Kidney (tissue), 14 donors: ENCODE data around the gene ZFP36. TPM values are rescaled to one million over a fixed set of nuclear protein-coding genes. Genes with fewer than 3 reads are reported as not detected.

Source experiments
- DNase-seq, 5 donors: peaks; one replicate each; pipeline ENCODE4 v3.0.0-alpha.2; 2013 to 2020
- FAIRE-seq: peaks from 2 replicates; lab custom pipeline; 2012; peaks lifted over from hg19 to GRCh38; lab: Jason Lieb, UNC
- H3K27ac ChIP-seq, 2 donors: one replicate each; pipeline ENCODE4 v1.7.0; 2013; ENCODE audit warnings: low read depth in 2 of 2, low read length in 2 of 2, inconsistent platforms in 1 of 2
- H3K27me3 ChIP-seq: one replicate; pipeline ENCODE4 v1.7.1; 2013; ENCODE audit warnings: low read length, inconsistent platforms; ENCODE audit not compliant: control insufficient read depth, insufficient read depth
- H3K36me3 ChIP-seq, 3 donors: one replicate each; pipeline versions ENCODE4 v1.7.0 to v1.7.1; 2013; ENCODE audit warnings: low read length in 3 of 3, control low read depth in 1 of 3, inconsistent platforms in 1 of 3; ENCODE audit not compliant: insufficient read depth in 3 of 3, control insufficient read depth in 2 of 3
- H3K4me1 ChIP-seq, 3 donors: one replicate each; pipeline versions ENCODE4 v1.7.0 to v1.7.1; 2013; ENCODE audit warnings: low read length in 3 of 3, inconsistent platforms in 1 of 3, low read depth in 1 of 3; ENCODE audit not compliant: control insufficient read depth in 2 of 3, insufficient read depth in 2 of 3
- H3K4me3 ChIP-seq, 3 donors: one replicate each; pipeline versions ENCODE4 v1.7.0 to v1.8.1; 2013; ENCODE audit warnings: low read length in 3 of 3, control low read depth in 1 of 3, inconsistent platforms in 1 of 3
- H3K9ac ChIP-seq, 3 donors: one replicate each; pipeline versions ENCODE4 v1.7.0 to v1.7.1; 2013; ENCODE audit warnings: low read length in 3 of 3, control low read depth in 1 of 3, inconsistent platforms in 1 of 3
- H3K9me3 ChIP-seq, 3 donors: one replicate each; pipeline versions ENCODE4 v1.7.0 to v1.7.1; 2013; ENCODE audit warnings: low read length in 3 of 3, control low read depth in 1 of 3, inconsistent platforms in 1 of 3; ENCODE audit not compliant: control insufficient read depth in 2 of 3, insufficient read depth in 1 of 3
- intact Hi-C: fragments of 100-400 bp; cut with DNase I; formaldehyde crosslinking; loops from one replicate; pipeline ENCODE4 v1.11.1; 2022
- polyA plus RNA-seq: library from polyadenylated mRNA; stranded (reverse); fragments of 350-450 nt; fragmentation: Illumina TruSeq; extraction: RNeasy Lipid Tissue Mini Kit (QIAGEN cat#74804); gene quantifications from one replicate; pipeline ENCODE4 v1.2.3, GENCODE V29; 2014; ENCODE audit warnings: low read depth, low replicate concordance; ENCODE audit not compliant: insufficient read depth
- total RNA-seq: library from RNA; stranded (reverse); fragmentation: NEBNext Ultra II Directional; extraction: Animal tissue kit (Norgen Biotek cat#: 25700); gene quantifications from one replicate; pipeline ENCODE4 v1.2.1, GENCODE V29; 2021
- TF ChIP-seq, protein P1 (sequence below): IDR thresholded peaks from 3 replicates; pipeline ENCODE4 v1.5.1; 2012; ENCODE audit warnings: mild to moderate bottlenecking, moderate library complexity, borderline replicate concordance; ENCODE audit not compliant: insufficient read depth; ENCODE audit errors: extremely low read depth
- donor health status: control.
- donor health status: control.
- donor health status: control.
- donor health status: control.
- donor health status: control.
- donor health status: DM: yes; HTN: yes; CAD: no.
- donor health status: Normal renal cell carcinoma (clear cell type).

The ZFP36 gene
- total and polyA plus RNA-seq, 2 donors from 2014 or later, result 87.9 to 132 TPM

GRCh38 chr19:39362682-39363657 lies 43.7 kb upstream of the ZFP36 start:
- DNase-seq (no peak), FAIRE-seq (no peak)
- peak overlapping the region in 1 of 3 donors; percentile 15 for H3K9ac ChIP-seq
- H3K4me1 ChIP-seq, result peaks cover 0 to 19% (median 17%) of the 10 kb centered on the region in 3 donors
- H3K27me3 ChIP-seq, result no peaks in the 10 kb centered on the region
- TF ChIP-seq, protein P1, sequence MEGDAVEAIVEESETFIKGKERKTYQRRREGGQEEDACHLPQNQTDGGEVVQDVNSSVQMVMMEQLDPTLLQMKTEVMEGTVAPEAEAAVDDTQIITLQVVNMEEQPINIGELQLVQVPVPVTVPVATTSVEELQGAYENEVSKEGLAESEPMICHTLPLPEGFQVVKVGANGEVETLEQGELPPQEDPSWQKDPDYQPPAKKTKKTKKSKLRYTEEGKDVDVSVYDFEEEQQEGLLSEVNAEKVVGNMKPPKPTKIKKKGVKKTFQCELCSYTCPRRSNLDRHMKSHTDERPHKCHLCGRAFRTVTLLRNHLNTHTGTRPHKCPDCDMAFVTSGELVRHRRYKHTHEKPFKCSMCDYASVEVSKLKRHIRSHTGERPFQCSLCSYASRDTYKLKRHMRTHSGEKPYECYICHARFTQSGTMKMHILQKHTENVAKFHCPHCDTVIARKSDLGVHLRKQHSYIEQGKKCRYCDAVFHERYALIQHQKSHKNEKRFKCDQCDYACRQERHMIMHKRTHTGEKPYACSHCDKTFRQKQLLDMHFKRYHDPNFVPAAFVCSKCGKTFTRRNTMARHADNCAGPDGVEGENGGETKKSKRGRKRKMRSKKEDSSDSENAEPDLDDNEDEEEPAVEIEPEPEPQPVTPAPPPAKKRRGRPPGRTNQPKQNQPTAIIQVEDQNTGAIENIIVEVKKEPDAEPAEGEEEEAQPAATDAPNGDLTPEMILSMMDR, result no peak
- H3K9me3 ChIP-seq, result no peaks in the 10 kb centered on the region
- intact Hi-C loops, result no loop called here
- H3K4me3 ChIP-seq, result no peak overlapping the region
- H3K27ac ChIP-seq, result peak overlapping the region in 1 of 2 donors; percentile 32
- H3K36me3 ChIP-seq, result peaks cover 8 to 34% (median 23%) of the 10 kb centered on the region in 3 donors

GRCh38 chr19:39363901-39364457 lies 42.7 kb upstream of the ZFP36 start:
- Histone ChIP-seq H3K27ac (no peak overlapping the region), H3K36me3 (peaks cover 7 to 27% (median 21%) of the 10 kb centered on the region in 3 donors), H3K4me1 (peaks cover 0 to 19% (median 17%) of the 10 kb centered on the region in 3 donors), H3K27me3 (no peaks in the 10 kb centered on the region), H3K4me3 (no peak overlapping the region), H3K9ac (no peak overlapping the region), H3K9me3 (no peaks in the 10 kb centered on the region)
- TF ChIP-seq, protein P1, result no peak
- intact Hi-C loops, result no loop called here
- DNase-seq (peak in 1 of 5 donors; percentile 80), FAIRE-seq (no peak)

DNA sequence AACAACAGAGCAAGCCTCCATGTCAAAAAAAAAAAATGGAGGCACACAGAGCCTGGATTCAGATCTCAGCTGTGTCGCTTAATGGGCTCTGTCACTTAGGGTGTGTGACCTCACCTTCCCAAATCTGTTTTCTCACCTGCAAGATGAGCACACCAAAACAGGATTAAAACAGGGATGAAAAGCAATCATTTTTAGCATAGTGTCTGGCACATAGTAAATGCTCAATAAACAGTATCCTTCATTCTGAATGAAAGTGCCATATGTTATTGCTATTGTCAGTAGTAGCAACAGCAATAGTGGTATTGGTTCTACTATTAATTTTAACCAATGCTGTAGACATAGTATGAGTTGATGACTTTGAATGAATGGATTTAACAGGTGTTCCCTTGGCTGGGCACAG lies 41.1 kb upstream of the ZFP36 start:
- no peak overlapping the region for H3K4me3 ChIP-seq
- FAIRE-seq, result no peak
- intact Hi-C loops, result no loop called here
- H3K27me3 ChIP-seq, result no peaks in the 10 kb centered on the region
- DNase-seq, result no peak
- TF ChIP-seq, protein P1, result no peak
- H3K9me3 ChIP-seq, result no peaks in the 10 kb centered on the region
- no peak overlapping the region for H3K27ac ChIP-seq
- H3K36me3 ChIP-seq, result peaks cover 5 to 23% (median 17%) of the 10 kb centered on the region in 3 donors
- H3K9ac ChIP-seq, result no peak overlapping the region
- H3K4me1 ChIP-seq, result peaks cover 0 to 19% (median 17%) of the 10 kb centered on the region in 3 donors
